Esophagus squamous epithelium (tissue), 4 donors: ENCODE data around the gene MEA1.

Source experiments
- CTCF ChIP-seq, 6 experiments: fragments of 450-650 bp in 4 of 6; fragments of 200-600 bp in 2 of 6; sonication (generic) in 2 of 6; IDR thresholded peaks; one replicate each; pipeline ENCODE4 v1.5.1; 2016 to 2019; ENCODE audit warnings: antibody characterized with exemption in 6 of 6, mild to moderate bottlenecking in 4 of 6, moderate library complexity in 4 of 6
- POLR2A ChIP-seq, 4 donors: fragments of 450-650 bp; IDR thresholded peaks; one replicate each; pipeline ENCODE4 v1.6.1; 2017; ENCODE audit warnings: antibody characterized with exemption in 4 of 4, mild to moderate bottlenecking in 4 of 4, moderate library complexity in 3 of 4

GRCh38 chr6:43013097-43013842, 476 bp downstream of the MEA1 start:
- TF ChIP-seq CTCF (IDR thresholded peaks at IDR 0.05) = no peak
- no peak for TF ChIP-seq POLR2A (IDR thresholded peaks at IDR 0.05)
